AG08396 (cell line): Measurements from ENCODE around the gene KMT2A.
A peak's percentile ranks its signal among the peaks of the same experiment; 100 is the strongest.
"Not testable (repeated sequence)": the region's sequence is repeated elsewhere in the genome, so short reads cannot be mapped to it uniquely, and the experiment has no call there.

ENCODE experiments used
- DNase-seq: peaks from one replicate; pipeline ENCODE4 v3.0.0; 2012; ENCODE audit warnings: low spot score, mixed read lengths

Gene KMT2A

GRCh38 chr11:118435893-118436624, at the start of gene KMT2A:
KMT2A (plus strand) TSS chr11:118436492; CDS start chr11:118436513, 21 bp downstream.
- peak; percentile 96 for DNase-seq

- DNase-seq, result no peak
These were observed 40.2 kb upstream of the KMT2A start for GRCh38 chr11:118396097-118396501.

GRCh38 chr11:118397448-118397847, 38.8 kb upstream of the KMT2A start:
- no peak for DNase-seq

GRCh38 chr11:118398791-118399559, 37.3 kb upstream of the KMT2A start:
- DNase-seq, result no peak

GRCh38 chr11:118401151-118401879, 35.0 kb upstream of the KMT2A start, which contains the start of gene ATP5MG:
ATP5MG (plus strand) TSS chr11:118401606; CDS start chr11:118401666, 60 bp downstream.
- peak; percentile 91 for DNase-seq

GRCh38 chr11:118401880-118402590, 34.3 kb upstream of the KMT2A start:
- DNase-seq, result peak; percentile 79

- not testable (repeated sequence) for DNase-seq
These were observed 33.7 kb upstream of the KMT2A start for GRCh38 chr11:118402594-118402993.

GRCh38 chr11:118406599-118407166, 29.6 kb upstream of the KMT2A start:
- DNase-seq, result no peak

- no peak for DNase-seq
These were observed 26.1 kb upstream of the KMT2A start for GRCh38 chr11:118410055-118410745.

- DNase-seq, result no peak
These were observed 24.8 kb upstream of the KMT2A start for GRCh38 chr11:118411530-118411929.

GRCh38 chr11:118412921-118413320, 23.4 kb upstream of the KMT2A start:
- DNase-seq, result no peak

- no peak for DNase-seq
These were observed 21.1 kb upstream of the KMT2A start for GRCh38 chr11:118415062-118415738.

- peak; percentile 88 for DNase-seq
These were observed 20.6 kb upstream of the KMT2A start for GRCh38 chr11:118415739-118416068.

- not testable (repeated sequence) for DNase-seq
These were observed 19.4 kb upstream of the KMT2A start for GRCh38 chr11:118416900-118417299.

- DNase-seq, result no peak
These were observed 18.5 kb upstream of the KMT2A start for GRCh38 chr11:118417801-118418200.

- no peak for DNase-seq
These were observed 17.5 kb upstream of the KMT2A start for GRCh38 chr11:118418766-118419165.

GRCh38 chr11:118427707-118428106, 8.6 kb upstream of the KMT2A start:
- DNase-seq, result no peak

- DNase-seq, result no peak
These were observed 5.3 kb upstream of the KMT2A start for GRCh38 chr11:118430956-118431355.

- DNase-seq, result no peak
These were observed 2.2 kb upstream of the KMT2A start for GRCh38 chr11:118434123-118434552.

GRCh38 chr11:118434553-118435289, 1.6 kb upstream of the KMT2A start:
- DNase-seq, result peak; percentile 27
